ENCODE measurements around the gene TRIP6.

GRCh38 chr7:100825215-100825671 is 41.9 kb upstream of the TRIP6 start:
- TF ChIP-seq CTCF (IDR thresholded peaks at IDR 0.05) (no peak), POLR2AphosphoS5 (IDR thresholded peaks at IDR 0.05) (peak; percentile 26 to 31), POLR2A (IDR thresholded peaks at IDR 0.05; ENCODE audit: low read depth) (no peak)

Data from esophagus muscularis mucosa (tissue), 3 donors.